Ovary (tissue), 9 donors: ENCODE data around the gene NUP35. TPM values are rescaled to one million over a fixed set of nuclear protein-coding genes. Genes with fewer than 3 reads are reported as not detected.

Source experiments
- DNase-seq, 5 donors: peaks; one replicate each; pipeline ENCODE4 v3.0.0-alpha.2; 2019 to 2020
- H3K27ac ChIP-seq, 2 donors: fragments of 200-600 bp; one replicate each; pipeline versions ENCODE4 v1.5.1 to v1.8.0; 2019 to 2022
- H3K27me3 ChIP-seq: fragments of 200-600 bp; one replicate; pipeline ENCODE4 v1.8.0; 2022
- H3K36me3 ChIP-seq: fragments of 200-600 bp; sonication (generic); one replicate; pipeline ENCODE4 v1.5.1; 2019
- H3K4me1 ChIP-seq: one replicate; pipeline ENCODE4 v1.8.1; 2013; ENCODE audit warnings: mild to moderate bottlenecking, moderate library complexity; ENCODE audit not compliant: insufficient read depth
- H3K4me3 ChIP-seq: fragments of 200-600 bp; sonication (generic); one replicate; pipeline ENCODE4 v1.5.1; 2017
- H3K9me3 ChIP-seq, 2 donors: fragments of 200-600 bp in 1 of 2; sonication (generic) in 1 of 2; one replicate each; pipeline versions ENCODE4 v1.5.1 to v1.8.1; 2013 to 2019; ENCODE audit warnings: mild to moderate bottlenecking in 1 of 2, moderate library complexity in 1 of 2
- CTCF ChIP-seq, 3 donors: fragments of 450-650 bp in 2 of 3; fragments of 200-600 bp in 1 of 3; IDR thresholded peaks; one replicate each; pipeline versions ENCODE4 v1.5.1 to v1.8.0; 2016 to 2022; ENCODE audit warnings: antibody characterized with exemption in 3 of 3, mild to moderate bottlenecking in 1 of 3
- EP300 ChIP-seq: sonication (generic); formaldehyde crosslinking; IDR thresholded peaks from one replicate; pipeline ENCODE4 v1.6.1; 2017; ENCODE audit warnings: antibody characterized with exemption
- POLR2A ChIP-seq: fragments of 450-650 bp; IDR thresholded peaks from one replicate; pipeline ENCODE4 v1.6.1; 2017; ENCODE audit warnings: antibody characterized with exemption, mild to moderate bottlenecking, moderate library complexity
- WGBS, 3 donors: extraction: QIAGEN DNeasy Blood & Tissue Kit in 1 of 3; methylation state at CpG; one replicate each; pipeline versions ENCODE4 v1.1.5 to v1.1.7; 2013 to 2017; 5-methylcytosine and 5-hydroxymethylcytosine counted together
- intact Hi-C, 4 donors: fragments of 100-400 bp; cut with DNase I; formaldehyde crosslinking; loops; one replicate each; pipeline versions ENCODE4 v1.11.0 to v1.15.1; 2022 to 2023
- polyA plus RNA-seq, 2 donors: library from polyadenylated mRNA; stranded (reverse); fragments of 200-250 nt in 1 of 2; fragments of 350-450 nt in 1 of 2; fragmentation: Illumina TruSeq in 1 of 2; extraction: RNeasy Lipid Tissue Mini Kit (QIAGEN cat#74804) in 1 of 2; gene quantifications; one replicate each; pipeline ENCODE4 v1.2.3, GENCODE V29; 2013 to 2014
- total RNA-seq, 7 donors: library from RNA; depleted of rRNA in 2 of 7; stranded (reverse); fragments of >200 nt in 2 of 7; fragmentation: NEBNext Ultra II Directional in 3 of 7; extraction: Animal tissue kit (Norgen Biotek cat#: 25700) in 3 of 7; gene quantifications; one replicate each; pipeline versions ENCODE4 v1.1.0 to v1.2.4, GENCODE V29; 2016 to 2023
- donor health status: DM: no; HTN: no; CAD: no; lungs with moderate emphysema.
- donor health status: DM: no; HTN: no; CAD: no.
- donor health status: Bipolar disorder and iron deficiency.
- donor health status: DM: yes; HTN: yes; CAD: no.
- donor health status: DM: no; HTN: no; CAD: no.
- donor health status: DM: yes; HTN: yes; CAD: no.

NUP35 gene
- total and polyA plus RNA-seq, 9 donors: 12.2 to 28.5 (median 19.4) TPM

DNA sequence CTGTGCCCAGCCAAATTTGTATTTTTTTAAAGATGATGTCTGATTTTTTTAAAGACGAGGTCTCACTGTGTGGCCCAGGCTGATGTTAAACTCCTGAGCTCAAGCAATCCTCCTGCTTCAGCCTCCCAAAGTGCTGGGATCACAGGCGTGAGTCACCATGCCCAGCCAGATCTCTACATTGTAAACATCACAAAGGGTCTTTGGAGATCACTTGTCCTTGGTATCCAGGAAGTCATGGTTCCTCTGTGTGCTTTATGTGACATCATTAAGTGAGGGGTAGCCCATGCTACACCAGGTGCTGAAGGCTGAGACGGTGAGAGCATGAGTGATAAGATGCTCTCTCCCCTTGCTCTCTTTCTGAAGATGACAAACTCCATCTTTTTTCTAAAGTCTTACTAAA lies 7.0 kb upstream of the NUP35 start:
- Histone ChIP-seq H3K36me3 (no peaks in the 10 kb centered on the region), H3K4me3 (no peak overlapping the region), H3K27ac (no peak overlapping the region), H3K9me3 (no peaks in the 10 kb centered on the region), H3K4me1 (no peaks in the 10 kb centered on the region), H3K27me3 (no peaks in the 10 kb centered on the region)
- WGBS, 3 donors: 75 to 79% (median 75%) methylated on average over 3 of the region's 3 CpGs
- intact Hi-C loops: no loop called here
- TF ChIP-seq CTCF (IDR thresholded peaks at IDR 0.05) (no peak), EP300 (no peak), POLR2A (no peak)
- no peak for DNase-seq

- 14 to 22% (median 21%) methylated on average over 17 of the region's 17 CpGs for WGBS, 3 donors
- Histone ChIP-seq H3K4me1 (peaks cover 6% of the 10 kb centered on the region), H3K9me3 (no peaks in the 10 kb centered on the region), H3K4me3 (peak overlapping the region; percentile 87), H3K27me3 (no peaks in the 10 kb centered on the region), H3K36me3 (no peaks in the 10 kb centered on the region), H3K27ac (peak overlapping the region in 1 of 2 donors; percentile 64)
- intact Hi-C loops: loop anchor here in 1 of 4 donors (5.0 kb wide), 1 partner anchor 86 kb away; the partner anchor contains the start of gene NCKAP1
- no peak for TF ChIP-seq EP300
- no peak for TF ChIP-seq POLR2A
- TF ChIP-seq CTCF (IDR thresholded peaks at IDR 0.05): no peak
- DNase-seq: peak in 1 of 5 donors; percentile 21
Measured at GRCh38 chr2:183123117-183123958, 905 bp upstream of the NUP35 start.

- Histone ChIP-seq H3K4me1 (peaks cover 6% of the 10 kb centered on the region), H3K27me3 (no peaks in the 10 kb centered on the region), H3K27ac (peak overlapping the region; percentile 20 to 64), H3K9me3 (no peaks in the 10 kb centered on the region), H3K36me3 (no peaks in the 10 kb centered on the region), H3K4me3 (peak overlapping the region; percentile 87)
- WGBS, 3 donors: 0 to 1% (median 0%) methylated on average over 7 of the region's 7 CpGs
- DNase-seq: no peak
- intact Hi-C loops: loop anchor here in 1 of 4 donors (5.0 kb wide), 1 partner anchor 87 kb away; the partner anchor contains the start of gene NCKAP1
- TF ChIP-seq POLR2A (no peak), EP300 (no peak), CTCF (IDR thresholded peaks at IDR 0.05) (no peak)
Measured at GRCh38 chr2:183123959-183124221, 353 bp upstream of the NUP35 start.

- peaks cover 6% of the 10 kb centered on the region for H3K4me1 ChIP-seq
- H3K27ac ChIP-seq: peak overlapping the region in 1 of 2 donors; percentile 64
- DNase-seq: no peak
- H3K27me3 ChIP-seq: no peaks in the 10 kb centered on the region
- H3K4me3 ChIP-seq: peak overlapping the region; percentile 87
- no peaks in the 10 kb centered on the region for H3K36me3 ChIP-seq
- WGBS, 3 donors: 0 to 1% (median 1%) methylated on average over 10 of the region's 10 CpGs
- intact Hi-C loops: loop anchor here in 1 of 4 donors (5.0 kb wide), 1 partner anchor 88 kb away; the partner anchor contains the start of gene NCKAP1
- no peaks in the 10 kb centered on the region for H3K9me3 ChIP-seq
- TF ChIP-seq CTCF (IDR thresholded peaks at IDR 0.05): no peak
- no peak for TF ChIP-seq EP300
- TF ChIP-seq POLR2A: no peak
Measured at GRCh38 chr2:183124957-183125255, 663 bp downstream of the NUP35 start.
